HL-60/S4 (cell line): Measurements from ENCODE around the gene ACCS.

Experiments used
- in situ Hi-C: fragments of 300-500 bp; cut with MboI; formaldehyde crosslinking; loops from 2 replicates; pipeline ENCODE4 v1.14.3; 2022; ENCODE audit warnings: low sequenced_read_pairs

Gene ACCS

GRCh38 chr11:44036811-44037657, 29.0 kb upstream of the ACCS start:
- in situ Hi-C loops, result no loop called here

GRCh38 chr11:44037658-44037998, 28.4 kb upstream of the ACCS start:
- in situ Hi-C loops, result no loop called here

GRCh38 chr11:44043157-44043556, 22.9 kb upstream of the ACCS start:
- in situ Hi-C loops, result no loop called here

DNA sequence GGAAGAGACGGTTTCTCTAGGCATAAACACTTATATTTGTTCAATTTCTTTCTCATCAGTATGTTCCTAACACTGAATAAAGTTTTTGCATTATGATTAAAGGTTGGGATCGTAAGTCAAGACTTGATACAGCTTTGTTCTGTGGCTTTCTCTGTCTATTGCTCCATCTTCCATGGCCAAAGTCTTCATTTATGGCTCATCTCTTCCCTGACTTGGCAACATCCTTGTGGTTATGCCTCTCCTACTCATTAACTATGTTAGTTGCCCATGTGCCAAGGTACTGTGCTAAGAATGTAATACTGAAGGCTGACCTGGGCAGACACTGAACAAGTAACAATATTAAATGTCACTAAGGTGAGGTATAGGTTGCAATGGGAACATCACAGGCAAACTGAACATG, 19.9 kb upstream of the ACCS start:
- in situ Hi-C loops, result no loop called here

- in situ Hi-C loops, result no loop called here
Measured at GRCh38 chr11:44047298-44047697, 18.8 kb upstream of the ACCS start.

DNA sequence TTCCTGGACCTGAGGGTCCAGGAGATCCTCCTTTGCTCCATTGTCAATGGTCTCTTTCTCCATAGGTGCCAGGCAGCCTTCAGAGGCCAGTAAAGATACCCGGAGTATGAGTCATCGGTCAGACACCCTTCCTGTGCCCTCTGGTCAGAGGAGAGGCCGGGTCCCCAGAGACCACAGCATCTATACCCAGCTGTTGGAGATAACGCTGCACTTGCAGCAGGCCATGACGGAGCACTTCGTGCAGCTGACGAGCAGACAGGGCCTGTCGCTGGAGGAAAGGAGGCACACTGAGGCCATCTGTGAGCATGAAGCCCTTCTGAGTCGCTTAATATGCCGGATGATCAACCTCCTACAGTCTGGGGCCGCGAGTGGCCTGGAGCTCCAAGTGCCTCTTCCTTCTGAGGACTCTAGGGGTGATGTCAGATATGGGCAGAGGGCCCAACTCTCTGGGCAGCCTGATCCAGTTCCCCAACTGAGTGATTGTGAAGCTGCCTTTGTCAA, 18.1 kb upstream of the ACCS start, which contains the start of gene ACCSL:
ACCSL (plus strand) TSS at position 51 of the 501 bp plus-strand sequence; CDS start at position 107, 56 bp downstream.
- in situ Hi-C loops, result no loop called here

- in situ Hi-C loops, result no loop called here
Measured at GRCh38 chr11:44049832-44050231, 16.2 kb upstream of the ACCS start.

GRCh38 chr11:44051171-44051570, 14.9 kb upstream of the ACCS start:
- in situ Hi-C loops, result no loop called here

DNA sequence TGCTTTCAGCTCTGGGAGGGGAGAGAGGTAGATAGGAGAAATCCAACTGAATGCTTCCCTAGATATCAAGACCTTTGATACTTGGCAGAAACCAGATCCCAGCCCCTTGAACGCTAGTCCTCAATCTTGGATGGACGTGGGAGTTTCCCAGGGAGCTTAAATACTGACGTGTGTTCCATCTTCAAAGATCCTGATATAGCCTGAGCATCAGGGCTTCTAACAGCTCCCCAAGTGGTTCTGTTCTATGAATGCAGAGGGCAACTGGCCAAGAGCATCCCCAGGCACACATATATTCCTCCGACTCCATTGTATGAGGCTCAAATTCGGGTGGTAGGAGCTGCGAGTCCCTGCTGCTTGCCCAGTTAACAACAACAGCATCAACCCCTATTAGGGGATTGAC, 8.7 kb upstream of the ACCS start:
- in situ Hi-C loops, result no loop called here

DNA sequence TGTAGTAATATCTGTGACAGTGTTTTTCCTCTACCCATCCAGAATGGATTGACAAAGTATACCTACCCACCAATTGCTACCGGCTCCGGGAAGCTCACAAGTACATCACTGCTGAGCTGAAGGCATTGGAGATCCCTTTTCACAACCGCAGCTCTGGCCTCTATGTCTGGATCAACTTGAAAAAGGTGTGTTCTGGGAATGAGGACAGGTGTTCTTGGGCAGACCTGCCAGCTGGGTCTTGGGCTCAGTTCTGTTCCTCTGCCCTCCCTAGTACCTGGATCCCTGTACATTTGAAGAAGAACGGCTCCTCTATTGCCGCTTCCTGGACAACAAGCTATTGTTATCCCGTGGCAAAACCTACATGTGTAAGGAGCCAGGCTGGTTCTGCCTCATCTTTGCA, 7.8 kb upstream of the ACCS start:
- in situ Hi-C loops, result no loop called here

DNA sequence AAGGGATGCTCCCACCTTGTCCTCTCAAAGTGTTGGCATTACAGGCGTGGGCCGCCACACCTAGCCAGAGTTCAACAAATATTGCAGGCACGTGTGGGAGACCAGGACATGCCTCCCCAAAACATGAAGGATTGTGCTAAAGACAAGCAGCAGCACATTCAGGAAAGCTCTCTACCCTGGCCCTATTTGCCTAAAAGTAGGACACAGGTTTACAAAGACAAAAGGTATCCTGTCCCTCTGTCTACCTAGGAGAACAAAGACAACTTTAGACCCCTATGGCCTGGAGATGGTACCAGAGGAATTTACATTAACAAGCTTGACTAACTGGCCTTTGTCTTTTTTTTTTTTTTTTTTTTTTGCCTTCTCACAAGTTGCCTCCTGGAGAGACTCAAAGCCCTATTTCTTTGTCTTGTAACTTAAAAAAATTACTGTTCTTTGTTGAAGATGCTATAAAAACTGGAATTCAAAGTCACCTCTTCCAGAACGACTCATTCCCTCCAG, 859 bp upstream of the ACCS start:
- in situ Hi-C loops, result no loop called here

GRCh38 chr11:44066732-44067141, 667 bp downstream of the ACCS start:
- in situ Hi-C loops, result no loop called here

- in situ Hi-C loops, result no loop called here
Measured at GRCh38 chr11:44067266-44067665, 1.2 kb downstream of the ACCS start.

DNA sequence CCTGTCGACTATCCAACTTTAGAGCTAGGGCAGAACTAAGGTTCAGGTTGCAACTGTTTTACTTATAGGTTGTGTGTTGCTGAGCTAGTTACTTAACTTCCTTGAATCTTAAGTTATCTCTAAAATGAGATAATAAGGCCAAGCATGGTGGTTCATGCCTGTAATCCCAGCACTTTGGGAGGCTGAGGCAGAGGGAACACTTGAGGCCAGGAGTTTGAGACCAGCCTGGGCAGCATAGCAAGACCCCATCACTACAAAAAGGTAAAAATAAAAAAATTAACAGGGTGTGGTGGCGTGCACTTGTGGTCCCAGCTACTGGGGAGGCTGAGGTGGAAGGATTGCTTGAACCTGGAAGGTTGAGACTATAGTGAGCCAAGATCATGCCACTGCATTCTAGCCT, 2.1 kb downstream of the ACCS start:
- in situ Hi-C loops, result no loop called here

DNA sequence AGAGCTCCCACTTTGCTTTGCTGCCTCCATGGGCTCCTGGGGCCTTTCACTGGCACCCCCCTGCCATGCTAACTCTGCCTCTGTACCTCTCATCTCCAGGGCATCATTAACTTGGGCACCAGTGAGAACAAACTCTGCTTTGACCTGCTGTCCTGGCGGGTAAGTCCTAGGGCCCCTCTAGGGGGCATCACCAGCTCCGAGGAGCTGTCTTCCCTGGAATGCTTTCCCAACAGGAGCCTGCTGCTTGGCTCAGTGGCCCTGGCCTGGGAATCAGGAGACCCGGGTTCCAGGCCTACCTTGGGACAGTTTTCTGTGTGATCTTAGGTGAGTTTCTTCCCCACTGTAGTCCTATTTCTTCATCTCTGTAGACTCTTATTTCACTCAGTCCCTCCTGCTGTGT, 5.1 kb downstream of the ACCS start:
- in situ Hi-C loops, result no loop called here

GRCh38 chr11:44072757-44073658, 6.9 kb downstream of the ACCS start:
- in situ Hi-C loops, result no loop called here

DNA sequence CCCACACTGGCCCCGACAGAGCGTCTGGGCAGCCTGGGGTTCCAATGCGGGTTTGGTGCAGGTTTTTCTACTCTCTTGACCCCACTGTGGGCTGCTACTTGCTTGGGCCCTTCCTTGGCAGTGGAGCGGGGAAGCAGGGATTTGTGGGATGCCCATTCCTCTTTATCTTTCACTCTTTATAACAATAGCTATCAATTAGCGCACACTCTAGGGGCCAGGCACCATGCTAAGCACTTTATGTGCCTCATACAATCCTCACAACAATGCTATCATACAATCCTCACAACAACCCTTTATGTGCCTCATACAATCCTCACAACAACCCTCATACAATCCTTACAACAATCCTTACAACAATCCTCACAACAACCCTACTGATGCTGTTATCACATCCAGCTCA, 12.7 kb downstream of the ACCS start:
- in situ Hi-C loops, result no loop called here

DNA sequence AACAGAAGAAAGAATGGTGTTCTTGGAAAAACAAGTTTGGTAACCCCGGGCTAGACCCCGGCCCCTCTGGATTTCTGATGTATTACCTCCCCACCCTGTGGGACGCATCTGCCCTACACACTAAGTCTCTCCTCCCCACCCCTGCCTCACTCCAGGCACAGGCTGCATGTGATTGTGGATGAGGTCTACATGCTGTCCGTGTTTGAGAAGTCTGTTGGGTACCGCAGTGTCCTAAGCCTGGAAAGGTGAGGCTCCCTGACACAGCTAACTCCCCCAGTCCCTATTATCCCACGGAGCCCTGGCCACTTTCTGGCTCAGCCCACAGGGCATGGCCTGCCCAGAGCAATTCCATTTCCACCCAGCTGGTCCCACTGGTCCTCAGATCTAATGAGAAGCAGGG, 13.3 kb downstream of the ACCS start:
- in situ Hi-C loops, result no loop called here

DNA sequence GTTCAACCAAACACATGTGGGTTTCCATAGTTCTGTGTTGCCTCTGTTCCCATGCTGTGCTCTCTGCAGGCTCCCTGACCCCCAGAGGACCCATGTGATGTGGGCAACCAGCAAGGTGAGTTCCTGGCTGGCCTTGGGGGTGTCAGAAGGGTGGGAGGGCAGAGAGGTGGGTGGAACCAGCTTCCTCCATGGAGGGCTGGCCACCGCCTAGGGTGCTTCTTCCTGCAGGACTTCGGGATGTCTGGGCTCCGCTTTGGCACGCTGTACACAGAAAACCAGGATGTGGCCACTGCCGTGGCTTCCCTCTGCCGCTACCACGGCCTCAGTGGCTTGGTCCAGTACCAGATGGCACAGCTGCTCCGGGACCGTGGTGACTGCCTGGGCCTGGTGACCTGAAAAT, 14.9 kb downstream of the ACCS start:
- in situ Hi-C loops, result no loop called here

GRCh38 chr11:44082645-44083044, 16.6 kb downstream of the ACCS start:
- in situ Hi-C loops, result no loop called here

DNA sequence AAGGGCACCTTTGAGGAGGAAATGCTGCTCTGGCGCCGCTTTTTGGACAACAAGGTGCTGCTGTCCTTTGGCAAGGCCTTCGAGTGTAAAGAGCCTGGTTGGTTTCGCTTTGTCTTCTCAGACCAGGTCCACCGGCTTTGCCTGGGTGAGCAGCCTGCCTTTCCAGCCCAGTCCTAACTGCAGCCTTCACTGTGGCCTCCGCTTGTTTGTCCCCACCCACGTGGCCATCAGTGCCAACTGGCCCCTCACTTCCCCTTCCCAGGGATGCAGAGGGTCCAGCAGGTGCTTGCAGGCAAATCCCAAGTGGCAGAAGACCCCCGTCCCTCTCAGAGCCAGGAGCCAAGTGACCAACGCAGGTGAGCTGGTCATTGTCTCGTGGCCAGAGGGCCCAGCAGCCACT, 17.4 kb downstream of the ACCS start:
- in situ Hi-C loops, result no loop called here

GRCh38 chr11:44083906-44084305, 17.8 kb downstream of the ACCS start:
- in situ Hi-C loops, result no loop called here
